GM20000 (cell line): ENCODE results near the gene RAB22A.
"Not testable (repeated sequence)": the region's sequence is repeated elsewhere in the genome, so short reads cannot be mapped to it uniquely, and the experiment has no call there.

ENCODE experiments used
- DNase-seq: peaks from one replicate; pipeline ENCODE4 v3.0.0; 2012; ENCODE audit warnings: low spot score
- TF ChIP-seq, protein P1 (sequence below): IDR thresholded peaks from 2 replicates; pipeline ENCODE4 v1.5.1; 2012; ENCODE audit warnings: mild to moderate bottlenecking, control low read depth; ENCODE audit errors: extremely low read depth, missing control alignments

The RAB22A gene

DNA sequence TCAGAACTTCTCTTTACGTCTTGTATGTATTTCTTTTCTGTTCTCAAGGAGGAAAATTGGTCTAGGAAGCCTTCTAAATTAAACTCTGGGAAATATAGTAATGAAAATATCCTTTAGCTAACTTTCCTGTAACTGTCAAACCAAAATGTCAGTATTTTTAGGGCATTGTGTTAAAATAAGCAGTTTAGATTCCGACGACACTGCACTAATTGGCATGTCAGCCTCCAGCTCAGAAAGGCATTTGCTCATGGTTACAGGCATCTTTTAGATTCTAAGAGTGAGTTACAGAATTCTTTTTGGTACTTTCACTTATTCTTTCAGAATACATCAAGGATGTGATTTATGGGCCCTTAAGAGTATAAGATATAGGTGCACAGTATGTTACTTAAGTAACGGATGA is 53.5 kb downstream of the RAB22A start:
- TF ChIP-seq, protein P1, sequence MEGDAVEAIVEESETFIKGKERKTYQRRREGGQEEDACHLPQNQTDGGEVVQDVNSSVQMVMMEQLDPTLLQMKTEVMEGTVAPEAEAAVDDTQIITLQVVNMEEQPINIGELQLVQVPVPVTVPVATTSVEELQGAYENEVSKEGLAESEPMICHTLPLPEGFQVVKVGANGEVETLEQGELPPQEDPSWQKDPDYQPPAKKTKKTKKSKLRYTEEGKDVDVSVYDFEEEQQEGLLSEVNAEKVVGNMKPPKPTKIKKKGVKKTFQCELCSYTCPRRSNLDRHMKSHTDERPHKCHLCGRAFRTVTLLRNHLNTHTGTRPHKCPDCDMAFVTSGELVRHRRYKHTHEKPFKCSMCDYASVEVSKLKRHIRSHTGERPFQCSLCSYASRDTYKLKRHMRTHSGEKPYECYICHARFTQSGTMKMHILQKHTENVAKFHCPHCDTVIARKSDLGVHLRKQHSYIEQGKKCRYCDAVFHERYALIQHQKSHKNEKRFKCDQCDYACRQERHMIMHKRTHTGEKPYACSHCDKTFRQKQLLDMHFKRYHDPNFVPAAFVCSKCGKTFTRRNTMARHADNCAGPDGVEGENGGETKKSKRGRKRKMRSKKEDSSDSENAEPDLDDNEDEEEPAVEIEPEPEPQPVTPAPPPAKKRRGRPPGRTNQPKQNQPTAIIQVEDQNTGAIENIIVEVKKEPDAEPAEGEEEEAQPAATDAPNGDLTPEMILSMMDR = no peak
- no peak for DNase-seq

DNA sequence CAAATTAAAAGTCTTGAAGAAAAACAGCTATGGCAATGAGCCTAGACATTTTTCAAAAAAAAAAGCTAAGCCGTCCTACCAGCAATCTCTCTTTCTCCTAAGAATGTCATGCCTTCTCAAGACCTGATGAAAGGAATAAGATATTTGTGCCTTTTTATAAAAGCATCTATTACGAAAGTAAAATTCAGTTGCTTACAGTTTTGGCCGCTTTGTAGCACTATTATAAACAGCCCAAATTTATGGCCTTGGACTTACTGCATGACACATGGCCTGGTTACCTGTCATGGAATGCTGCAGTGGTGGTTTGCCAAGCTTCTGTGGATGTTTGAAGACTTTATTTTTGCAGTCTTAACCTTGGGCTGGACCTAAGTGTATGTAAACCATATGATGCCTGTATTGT is 57.4 kb downstream of the RAB22A start:
- TF ChIP-seq, protein P1 = no peak
- DNase-seq = no peak

DNA sequence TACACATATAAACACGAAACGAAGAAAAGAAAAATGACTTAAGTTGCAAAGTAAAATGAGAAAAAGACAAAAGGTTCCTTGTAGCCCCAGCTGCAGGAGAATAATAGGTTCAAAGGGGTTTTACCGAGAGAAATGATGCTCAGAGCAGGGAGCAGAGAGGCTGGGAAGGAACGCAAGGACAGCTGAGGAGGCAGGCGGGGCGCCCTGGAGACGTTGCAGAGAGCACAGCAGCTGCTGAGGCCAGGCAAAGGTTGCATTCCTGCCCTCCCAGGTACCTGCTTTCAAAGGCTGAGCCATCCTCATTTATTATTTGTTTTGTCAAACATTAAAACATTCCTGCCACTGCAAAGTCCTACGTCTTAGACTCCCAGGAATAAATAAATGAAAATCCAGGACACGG is 63.3 kb downstream of the RAB22A start:
- no peak for DNase-seq
- TF ChIP-seq, protein P1 = no peak

DNA sequence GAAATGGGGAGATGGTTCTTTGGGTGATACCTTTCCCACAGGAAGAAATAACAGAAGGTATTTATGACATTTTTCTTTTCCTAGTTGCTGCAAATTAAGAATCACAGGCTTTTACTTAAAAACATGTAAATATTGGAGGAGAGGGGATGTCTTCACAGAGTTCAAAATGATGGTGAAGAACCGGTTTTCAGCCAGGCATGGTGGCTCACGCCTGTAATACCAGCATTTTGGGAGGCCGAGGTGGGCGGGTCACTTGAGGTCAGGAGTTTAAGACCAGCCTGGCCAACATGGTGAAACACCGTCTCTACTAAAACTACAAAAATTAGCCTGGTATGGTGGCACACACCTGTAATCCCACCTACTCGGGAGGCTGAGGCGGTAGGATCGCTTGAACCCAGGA is 63.8 kb downstream of the RAB22A start:
- DNase-seq = not testable (repeated sequence)

DNA sequence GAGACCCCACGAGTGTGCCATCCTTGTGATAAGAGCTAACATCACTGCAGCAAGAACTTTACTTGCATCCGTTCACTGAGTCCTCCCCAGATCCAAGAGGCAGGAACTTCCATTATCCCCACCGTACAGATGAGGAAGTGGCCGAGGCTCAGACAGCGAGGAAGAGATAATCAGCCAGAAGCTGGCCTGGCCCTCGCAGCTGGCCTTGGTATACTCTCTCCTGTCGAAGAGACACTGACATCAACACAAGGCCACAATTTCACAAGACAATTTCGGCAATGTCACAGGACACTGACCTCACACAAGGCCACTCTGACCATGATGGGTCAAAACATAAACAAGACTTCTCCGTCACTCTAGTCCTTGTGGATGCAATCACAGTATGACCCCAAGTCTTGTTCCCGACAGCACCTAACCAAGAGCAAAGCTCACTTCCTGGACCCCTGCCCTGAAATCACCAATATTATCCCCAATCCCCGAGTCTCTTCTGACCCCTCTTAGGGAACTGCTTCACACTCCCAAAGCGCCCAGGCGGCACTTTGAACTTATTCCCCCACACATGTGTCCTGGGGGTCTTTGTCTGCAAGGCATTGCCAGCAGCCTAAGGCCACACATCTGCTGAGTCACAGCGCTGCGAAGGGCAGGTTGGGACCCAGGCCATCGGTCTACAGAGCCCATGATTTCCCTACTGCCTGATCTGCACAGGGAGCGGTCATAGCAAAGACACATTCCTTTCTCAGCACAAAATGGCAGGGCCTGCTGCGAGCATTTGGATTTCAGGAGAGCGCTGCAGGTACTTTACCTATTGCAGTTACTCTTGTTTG is 64.7 kb downstream of the RAB22A start:
- DNase-seq = no peak
- TF ChIP-seq, protein P1 = no peak

DNA sequence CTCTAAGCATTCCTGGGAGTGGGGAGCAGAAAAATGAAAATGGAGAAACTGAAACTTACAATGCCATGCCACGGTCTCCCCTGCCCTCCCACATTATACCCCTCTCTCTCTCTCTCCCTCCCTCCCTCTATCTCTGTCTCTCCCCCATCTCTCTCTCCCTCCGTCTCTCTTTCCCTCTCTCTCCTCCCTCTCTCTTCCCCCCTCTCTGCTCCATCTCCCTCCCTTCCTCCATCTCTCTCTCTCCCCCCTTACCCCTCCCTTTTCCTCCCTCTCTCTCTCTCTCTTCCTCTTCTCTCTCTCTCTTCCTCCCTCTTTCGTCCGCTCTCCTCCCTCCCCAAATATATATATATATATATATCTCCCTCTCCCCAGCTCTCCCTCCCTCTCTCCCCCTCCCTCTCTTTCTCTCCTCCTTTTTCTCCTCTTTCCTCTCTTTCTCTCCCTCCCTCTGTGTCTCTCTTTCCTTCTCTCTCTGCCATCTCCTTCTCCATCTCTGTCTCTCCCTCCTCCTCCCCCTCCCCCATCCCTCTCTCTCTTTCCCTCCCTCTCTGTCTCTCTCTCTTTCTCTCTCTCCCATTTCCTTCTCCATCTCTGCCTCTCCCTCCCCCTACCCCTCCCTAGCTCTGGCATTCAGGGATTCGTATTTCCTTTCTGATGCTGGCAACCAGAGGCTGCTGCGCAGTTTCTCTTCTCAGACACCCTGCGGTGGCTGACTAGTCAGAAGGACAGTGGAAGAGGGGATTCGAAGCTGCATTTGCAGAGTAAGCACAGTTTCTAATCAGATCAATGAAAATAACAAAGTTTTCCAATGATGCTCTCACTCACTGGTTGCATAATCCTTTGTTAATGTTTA is 65.6 kb downstream of the RAB22A start:
- DNase-seq = no peak
- TF ChIP-seq, protein P1 = no peak

DNA sequence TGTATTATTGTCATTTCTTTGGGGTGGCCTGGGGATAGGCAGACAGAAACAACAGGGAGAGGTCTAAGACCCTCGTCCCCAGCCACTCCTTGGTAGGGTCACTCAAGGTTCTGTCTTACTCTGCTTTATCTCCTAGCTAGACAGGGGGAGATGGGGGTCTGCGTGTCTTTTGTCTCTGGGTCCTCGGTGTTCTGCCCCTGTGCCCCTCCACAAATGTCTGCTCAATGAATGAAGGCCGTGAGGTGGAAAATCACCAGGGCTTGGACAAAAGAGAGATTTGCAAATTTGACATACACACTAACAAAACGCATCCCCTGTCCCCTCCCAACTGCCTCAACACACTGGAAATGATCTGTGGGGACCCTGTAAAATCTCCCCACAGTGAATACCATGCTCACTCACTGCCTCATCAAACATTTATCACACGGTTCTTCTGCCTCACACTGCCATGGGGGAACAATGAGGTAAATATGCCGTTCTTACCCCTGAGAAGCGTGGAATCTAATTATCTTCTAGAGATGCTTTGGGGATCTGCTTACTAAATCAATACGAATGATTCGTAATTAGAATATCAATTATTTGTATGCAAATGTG is 66.3 kb downstream of the RAB22A start:
- TF ChIP-seq, protein P1 = no peak
- DNase-seq = no peak
